ENCODE results near the gene UBE3D.
"Not testable (repeated sequence)": the region's sequence is repeated elsewhere in the genome, so short reads cannot be mapped to it uniquely, and the experiment has no call there.

UBE3D gene

GRCh38 chr6:83057705-83058321 is 7.8 kb downstream of the UBE3D start:
- in situ Hi-C loops (cut with HindIII; ENCODE audit: low sequenced_read_pairs): no loop called here

DNA sequence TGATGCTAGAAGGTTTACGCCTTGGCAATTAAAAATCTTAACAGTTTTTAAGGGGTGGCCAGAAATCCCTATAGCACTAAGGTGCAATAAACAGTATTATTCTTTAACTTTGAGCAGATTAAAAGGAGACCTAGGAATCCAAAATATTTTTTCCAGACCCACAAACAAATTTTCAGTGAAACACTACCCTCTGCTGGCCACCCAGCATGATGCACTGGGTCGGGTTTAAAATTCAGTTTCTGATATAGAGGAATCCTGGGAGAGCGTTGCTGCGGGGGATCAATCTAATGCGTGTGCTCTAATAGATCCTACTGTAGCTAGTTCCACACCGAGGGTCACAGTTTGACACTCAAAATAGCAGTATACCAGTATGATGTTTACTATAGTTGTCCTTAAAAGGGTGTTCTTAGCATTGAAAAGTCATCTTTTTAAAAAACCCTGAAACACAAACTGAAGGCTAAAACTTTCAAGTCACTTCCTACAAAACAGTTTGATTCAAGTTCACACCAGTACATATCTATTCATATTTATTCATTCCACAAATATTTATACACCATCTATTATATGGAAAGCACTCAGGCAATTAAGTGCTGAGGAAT is 10.2 kb downstream of the UBE3D start:
- in situ Hi-C loops (cut with HindIII; ENCODE audit: low sequenced_read_pairs): no loop called here

- in situ Hi-C loops (cut with HindIII; ENCODE audit: low sequenced_read_pairs): no loop called here
These were observed 12.0 kb downstream of the UBE3D start for GRCh38 chr6:83053678-83054077.

GRCh38 chr6:83051377-83052172 is 14.1 kb downstream of the UBE3D start:
- in situ Hi-C loops (cut with HindIII; ENCODE audit: low sequenced_read_pairs): no loop called here

GRCh38 chr6:83047065-83047754 is 18.4 kb downstream of the UBE3D start:
- in situ Hi-C loops (cut with HindIII; ENCODE audit: low sequenced_read_pairs): no loop called here

DNA sequence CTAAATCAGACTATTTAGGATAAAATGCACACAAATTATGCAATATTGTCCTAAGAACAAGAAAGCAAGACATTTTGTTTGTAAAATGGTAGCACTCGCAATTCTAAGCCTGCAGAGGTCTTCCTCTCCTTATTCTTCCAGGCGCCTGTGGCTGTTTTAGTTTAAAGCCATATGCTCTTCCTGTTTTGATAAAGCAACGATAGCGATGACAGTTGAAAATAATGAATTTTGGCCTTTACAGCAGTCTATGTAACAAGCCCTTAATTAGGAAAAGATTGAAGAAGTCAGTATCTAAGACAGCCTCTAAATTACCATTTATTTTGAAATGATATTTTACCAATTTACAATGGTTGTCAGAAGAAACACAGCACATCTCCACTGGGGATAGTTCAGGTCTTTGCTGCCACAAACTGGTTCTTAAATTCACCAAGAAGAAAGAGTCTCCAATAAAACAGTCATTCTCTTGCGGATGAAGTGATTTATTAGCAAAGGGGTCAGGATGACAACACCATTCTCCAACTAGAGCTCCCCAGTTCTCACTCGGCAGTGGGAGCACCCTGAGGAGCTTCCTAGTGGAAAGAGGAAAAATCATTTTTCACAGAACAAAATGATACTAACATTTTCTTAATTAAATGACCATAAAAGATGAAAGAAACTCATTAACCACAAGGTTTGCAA is 21.4 kb downstream of the UBE3D start:
- in situ Hi-C loops (cut with HindIII; ENCODE audit: low sequenced_read_pairs): no loop called here

- in situ Hi-C loops (cut with HindIII; ENCODE audit: low sequenced_read_pairs): no loop called here
These were observed 23.1 kb downstream of the UBE3D start for GRCh38 chr6:83042467-83043053.

GRCh38 chr6:83038246-83038645 is 27.4 kb downstream of the UBE3D start:
- in situ Hi-C loops (cut with HindIII; ENCODE audit: low sequenced_read_pairs): no loop called here

DNA sequence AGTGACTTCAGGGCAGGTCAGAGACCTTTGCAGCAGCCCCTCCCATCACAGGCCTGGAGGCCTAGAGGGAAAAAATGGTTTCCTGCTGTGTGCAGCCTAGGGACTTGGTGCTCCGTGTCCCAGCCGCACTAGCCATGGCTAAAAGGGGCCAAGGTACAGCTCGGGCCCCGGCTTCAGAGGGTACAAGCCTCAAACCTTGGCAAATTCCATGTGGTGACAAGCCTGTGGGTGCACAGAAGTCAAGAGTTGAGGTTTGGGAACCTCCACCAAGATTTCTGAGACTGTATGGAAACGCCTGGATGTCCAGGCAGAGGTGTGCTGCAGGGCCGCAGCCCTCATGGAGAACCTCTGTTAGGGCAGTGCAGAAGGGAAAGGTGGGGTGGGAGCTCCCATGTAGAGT is 34.0 kb downstream of the UBE3D start:
- in situ Hi-C loops (cut with HindIII; ENCODE audit: low sequenced_read_pairs): no loop called here

- in situ Hi-C loops (cut with HindIII; ENCODE audit: low sequenced_read_pairs): no loop called here
These were observed 45.9 kb downstream of the UBE3D start for GRCh38 chr6:83019741-83020140.

- in situ Hi-C loops (cut with HindIII; ENCODE audit: low sequenced_read_pairs): not testable (repeated sequence)
These were observed 54.5 kb downstream of the UBE3D start for GRCh38 chr6:83011131-83011530.

DNA sequence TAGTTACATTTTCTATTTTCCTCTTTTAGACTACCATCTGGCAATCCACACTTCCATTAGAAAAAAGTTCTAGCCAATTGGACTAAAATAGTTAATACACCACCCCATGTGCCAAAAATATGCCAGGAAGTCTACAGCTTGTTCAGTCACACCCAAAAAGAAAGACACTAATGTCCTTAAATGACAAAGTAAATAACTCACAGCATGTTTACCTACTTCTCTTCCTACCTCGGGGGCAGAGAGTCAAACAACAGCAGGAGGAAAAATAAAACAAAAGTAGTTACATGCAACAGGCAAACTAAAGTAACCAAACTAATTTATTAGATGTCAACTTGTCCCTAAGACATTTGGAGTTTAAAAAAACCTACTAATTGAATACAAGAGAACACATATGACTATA is 57.0 kb downstream of the UBE3D start:
- in situ Hi-C loops (cut with HindIII; ENCODE audit: low sequenced_read_pairs): no loop called here

DNA sequence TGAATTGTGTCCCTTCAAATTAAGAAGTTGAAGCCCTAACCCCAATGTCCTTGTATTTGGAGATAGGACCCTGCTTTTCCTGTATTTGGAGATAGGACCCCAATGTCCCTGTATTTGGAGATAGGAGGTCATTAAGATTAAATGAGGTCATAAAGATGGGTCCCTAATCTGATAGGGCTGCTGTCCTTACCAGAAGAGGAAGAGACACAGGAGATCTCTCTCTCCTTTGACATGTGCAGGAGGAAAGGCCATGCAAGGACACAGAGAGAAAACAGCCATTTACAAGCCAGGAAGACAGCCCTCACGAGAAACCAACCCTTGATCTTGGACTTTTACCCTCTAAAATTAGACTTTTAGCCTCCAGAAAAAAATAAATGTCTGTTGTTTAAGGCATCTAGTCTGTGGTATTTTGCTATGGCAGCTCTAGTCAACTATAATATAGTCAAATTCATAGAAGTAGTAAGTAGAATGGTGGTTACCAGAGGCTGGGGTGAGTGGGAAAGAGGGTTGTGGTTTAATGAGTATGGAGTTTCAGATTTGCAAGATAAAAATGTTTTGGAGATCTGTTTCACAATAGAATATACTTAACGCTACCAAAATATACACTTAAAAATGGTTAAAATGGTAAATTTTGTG is 59.3 kb downstream of the UBE3D start:
- in situ Hi-C loops (cut with HindIII; ENCODE audit: low sequenced_read_pairs): no loop called here

- in situ Hi-C loops (cut with HindIII; ENCODE audit: low sequenced_read_pairs): no loop called here
These were observed 69.5 kb downstream of the UBE3D start for GRCh38 chr6:82996156-82996555.

GRCh38 chr6:82995066-82995465 is 70.6 kb downstream of the UBE3D start:
- in situ Hi-C loops (cut with HindIII; ENCODE audit: low sequenced_read_pairs): no loop called here

DNA sequence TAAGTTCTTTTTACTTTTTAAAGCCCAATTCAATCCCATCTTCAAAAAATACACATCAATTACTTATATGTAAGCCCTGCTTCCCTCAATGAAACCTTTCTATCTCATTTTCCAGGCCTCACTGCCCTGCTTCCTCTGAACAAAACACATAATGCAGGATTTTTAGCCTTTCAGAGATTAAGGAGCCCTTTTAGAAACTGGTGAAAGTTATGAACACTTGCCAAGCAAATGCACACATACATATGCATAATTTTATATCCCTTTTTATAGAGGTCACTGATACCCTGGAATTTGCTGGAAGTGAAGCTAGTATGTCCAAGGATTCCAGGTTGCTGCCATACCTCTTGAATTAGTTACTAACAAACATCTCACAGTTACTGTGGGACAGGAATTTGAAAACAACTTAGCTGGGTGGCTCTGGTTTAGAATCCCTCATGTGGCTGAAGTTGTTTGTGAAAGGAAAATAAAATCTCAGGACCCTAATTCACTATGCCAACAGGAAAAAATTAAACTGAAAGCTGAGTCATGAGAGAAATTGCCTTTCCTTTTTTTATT is 75.8 kb downstream of the UBE3D start:
- in situ Hi-C loops (cut with HindIII; ENCODE audit: low sequenced_read_pairs): no loop called here

DNA sequence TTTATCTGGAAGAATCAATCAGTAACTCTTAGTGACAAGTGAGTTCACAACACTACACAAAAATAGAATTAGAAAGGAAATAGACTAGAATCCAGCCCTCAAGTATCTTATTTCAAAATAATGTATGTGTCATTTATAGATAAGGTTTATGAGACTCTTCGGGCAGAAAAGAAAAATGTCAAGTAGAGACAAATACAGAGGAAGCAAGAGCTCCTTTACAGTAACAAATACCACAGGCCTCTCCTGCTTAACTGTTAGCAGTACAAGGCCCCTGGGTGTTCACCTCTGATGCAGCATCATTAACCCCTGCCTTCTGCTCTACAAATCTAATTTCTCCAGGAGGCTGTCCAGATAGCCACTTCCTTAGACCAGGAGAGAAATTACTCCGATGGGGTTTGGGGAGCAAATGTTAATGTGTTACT is 76.7 kb downstream of the UBE3D start:
- in situ Hi-C loops (cut with HindIII; ENCODE audit: low sequenced_read_pairs): no loop called here

GRCh38 chr6:82987951-82988350 is 77.7 kb downstream of the UBE3D start:
- in situ Hi-C loops (cut with HindIII; ENCODE audit: low sequenced_read_pairs): no loop called here

DNA sequence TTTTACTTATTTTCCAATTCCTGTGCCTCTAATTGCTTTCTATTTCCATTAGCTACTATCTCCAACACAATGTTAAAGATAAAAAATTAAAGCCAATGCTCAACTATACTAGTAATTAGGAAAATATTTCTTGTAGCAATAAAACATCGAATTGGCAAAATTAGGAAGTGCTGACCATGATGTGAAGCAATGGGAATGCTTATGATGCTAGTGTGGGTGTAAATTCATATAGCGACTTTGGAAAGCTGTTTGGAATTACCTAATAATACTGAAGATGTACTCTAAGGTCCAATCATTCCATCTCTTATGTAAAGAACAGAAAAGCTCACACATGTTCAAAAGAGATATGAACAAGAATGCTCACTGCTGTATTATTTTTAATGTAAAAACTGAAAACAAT is 78.2 kb downstream of the UBE3D start:
- in situ Hi-C loops (cut with HindIII; ENCODE audit: low sequenced_read_pairs): no loop called here

- in situ Hi-C loops (cut with HindIII; ENCODE audit: low sequenced_read_pairs): no loop called here
These were observed 80.9 kb downstream of the UBE3D start for GRCh38 chr6:82984720-82985119.

Measured in endothelial cell of hepatic sinusoid (primary cell).